H1 (cell line): Measurements from ENCODE around the gene PRAMEF18. TPM values are rescaled to one million over a fixed set of nuclear protein-coding genes. Genes with fewer than 3 reads are reported as not detected.
"Not testable (repeated sequence)": the region's sequence is repeated elsewhere in the genome, so short reads cannot be mapped to it uniquely, and the experiment has no call there.

Source experiments
- CTCF ChIA-PET: fragments of 300-600 bp; sonication (Branson Sonifier 250); formaldehyde crosslinking; loops from one replicate; lab custom pipeline; 2021; ENCODE audit not compliant: partially characterized antibody; lab: Charles Lee
- POLR2A ChIA-PET: fragments of 300-600 bp; sonication (Branson Sonifier 250); formaldehyde crosslinking; loops from one replicate; lab custom pipeline; 2021; ENCODE audit warnings: inconsistent platforms; ENCODE audit not compliant: partially characterized antibody; lab: Charles Lee
- DNase-seq, 2 experiments: peaks; one replicate each; pipeline versions ENCODE4 v3.0.0 to v3.0.0-alpha.2; 2010 to 2022; ENCODE audit warnings: low spot score in 2 of 2, low read depth in 1 of 2, mixed read lengths in 1 of 2
- FAIRE-seq: peaks from 2 replicates; lab custom pipeline; 2011; peaks lifted over from hg19 to GRCh38; lab: Jason Lieb, UNC
- H2AFZ ChIP-seq: 2 replicates; pipeline ENCODE4 v1.8.1; 2012; ENCODE audit warnings: low read length, inconsistent platforms
- H2AK5ac ChIP-seq: 2 replicates; pipeline ENCODE4 v1.6.1; 2013; ENCODE audit warnings: low read depth, low read length
- H2BK120ac ChIP-seq: replicated peaks from 2 replicates; pipeline ENCODE3; 2013; ENCODE audit warnings: low read depth, low read length, inconsistent platforms
- H2BK12ac ChIP-seq: 2 replicates; pipeline ENCODE4 v1.6.1; 2013; ENCODE audit warnings: low read depth, low read length
- H2BK15ac ChIP-seq: 2 replicates; pipeline ENCODE4 v1.6.1; 2013; ENCODE audit warnings: low read length
- H2BK20ac ChIP-seq: 2 replicates; pipeline ENCODE4 v1.6.1; 2013; ENCODE audit warnings: low read length
- H2BK5ac ChIP-seq: 2 replicates; pipeline ENCODE4 v1.6.1; 2013; ENCODE audit warnings: low read depth, low read length
- H3K14ac ChIP-seq: 2 replicates; pipeline ENCODE4 v1.6.1; 2013; ENCODE audit warnings: inconsistent platforms; ENCODE audit not compliant: insufficient read length
- H3K18ac ChIP-seq: 2 replicates; pipeline ENCODE4 v1.6.1; 2013; ENCODE audit warnings: low read length; ENCODE audit errors: extremely low read depth
- H3K23ac ChIP-seq: 2 replicates; pipeline ENCODE4 v1.6.1; 2013; ENCODE audit warnings: inconsistent platforms; ENCODE audit not compliant: insufficient read length
- H3K23me2 ChIP-seq: 2 replicates; pipeline ENCODE4 v1.6.1; 2013; ENCODE audit warnings: low read depth, low read length
- H3K27ac ChIP-seq: 2 replicates; pipeline ENCODE4 v1.6.1; 2011; ENCODE audit warnings: low read depth, low read length, inconsistent platforms
- H3K27me3 ChIP-seq, 4 experiments: replicated peaks in 1 of 4; 1 replicate in 1 of 4; 2 replicates in 3 of 4; pipeline versions ENCODE4 v1.6.1 to v1.8.1; 2011 to 2013; ENCODE audit warnings: low read length in 3 of 4, mild to moderate bottlenecking in 3 of 4, inconsistent platforms in 2 of 4, mixed read lengths in 2 of 4, moderate library complexity in 1 of 4; ENCODE audit not compliant: control insufficient read depth in 3 of 4, insufficient read depth in 3 of 4; ENCODE audit errors: extremely low read depth in 1 of 4
- H3K36me3 ChIP-seq, 4 experiments: 2 replicates each; pipeline versions ENCODE4 v1.6.1 to v1.8.1; 2011 to 2013; ENCODE audit warnings: mild to moderate bottlenecking in 4 of 4, low read length in 3 of 4, moderate library complexity in 2 of 4, control low read depth in 1 of 4, inconsistent platforms in 1 of 4; ENCODE audit not compliant: insufficient read depth in 4 of 4, control insufficient read depth in 2 of 4
- H3K4ac ChIP-seq: replicated peaks from 2 replicates; pipeline ENCODE3; 2013; ENCODE audit warnings: low read length, low read depth, mixed read lengths, inconsistent platforms; ENCODE audit not compliant: insufficient read length
- H3K4me1 ChIP-seq, 4 experiments: replicated peaks in 1 of 4; 1 replicate in 1 of 4; 2 replicates in 3 of 4; pipeline versions ENCODE4 v1.6.1 to v1.8.1; 2011 to 2013; ENCODE audit warnings: low read length in 3 of 4, inconsistent platforms in 2 of 4, mixed read lengths in 1 of 4; ENCODE audit not compliant: insufficient read depth in 4 of 4, control insufficient read depth in 3 of 4
- H3K4me2 ChIP-seq, 2 experiments: 2 replicates each; pipeline versions ENCODE4 v1.6.1 to v1.8.1; 2011 to 2013; ENCODE audit warnings: low read depth in 2 of 2, low read length in 2 of 2, control low read depth in 1 of 2, inconsistent platforms in 1 of 2, mild to moderate bottlenecking in 1 of 2; ENCODE audit not compliant: insufficient read depth in 1 of 2
- H3K4me3 ChIP-seq, 4 experiments: fragments of 200-600, 300-600 bp in 1 of 4; sonication (generic), shearing (Covaris generic), sonication (Bioruptor Twin) in 1 of 4; 2 replicates each; pipeline versions ENCODE4 v1.5.1 to v1.8.1; 2011 to 2016; ENCODE audit warnings: low read length in 4 of 4, low read depth in 3 of 4, control low read depth in 2 of 4, inconsistent platforms in 2 of 4, mild to moderate bottlenecking in 2 of 4, mixed read lengths in 1 of 4, moderate library complexity in 1 of 4; ENCODE audit not compliant: insufficient read depth in 2 of 4; ENCODE audit errors: extremely low read depth in 1 of 4
- H3K56ac ChIP-seq: replicated peaks from 2 replicates; pipeline ENCODE3; 2013; ENCODE audit warnings: low read depth, mild to moderate bottlenecking, mixed read lengths, low read length, inconsistent platforms; ENCODE audit not compliant: insufficient read length
- H3K79me1 ChIP-seq: 2 replicates; pipeline ENCODE4 v1.6.1; 2013; ENCODE audit warnings: low read depth, low read length, control low read depth
- H3K79me2 ChIP-seq, 2 experiments: 2 replicates each; pipeline versions ENCODE4 v1.6.1 to v1.8.1; 2012 to 2013; ENCODE audit warnings: low read length in 2 of 2, mild to moderate bottlenecking in 2 of 2, inconsistent platforms in 1 of 2; ENCODE audit not compliant: insufficient read depth in 2 of 2, control insufficient read depth in 1 of 2
- H3K9ac ChIP-seq, 4 experiments: replicated peaks in 1 of 4; 1 replicate in 1 of 4; 2 replicates in 3 of 4; pipeline versions ENCODE4 v1.6.1 to v1.8.1; 2011 to 2013; ENCODE audit warnings: low read depth in 3 of 4, low read length in 3 of 4, control low read depth in 2 of 4, mild to moderate bottlenecking in 2 of 4, moderate library complexity in 2 of 4, inconsistent platforms in 1 of 4; ENCODE audit errors: extremely low read depth in 1 of 4
- H3K9me3 ChIP-seq, 2 experiments: 2 replicates each; pipeline versions ENCODE4 v1.6.1 to v1.8.1; 2012 to 2013; ENCODE audit warnings: mild to moderate bottlenecking in 2 of 2, moderate library complexity in 2 of 2, control low read depth in 1 of 2, inconsistent platforms in 1 of 2, low read depth in 1 of 2, low read length in 1 of 2, mixed read lengths in 1 of 2; ENCODE audit not compliant: insufficient read depth in 2 of 2
- H4K20me1 ChIP-seq, 2 experiments: replicated peaks in 1 of 2; 2 replicates each; pipeline versions ENCODE3 to v1.8.1; 2011 to 2013; ENCODE audit warnings: inconsistent platforms in 2 of 2, low read length in 2 of 2, mild to moderate bottlenecking in 1 of 2; ENCODE audit not compliant: insufficient read depth in 2 of 2, control insufficient read depth in 1 of 2
- H4K5ac ChIP-seq: 2 replicates; pipeline ENCODE4 v1.6.1; 2013; ENCODE audit warnings: low read length, low read depth, mixed read lengths, inconsistent platforms; ENCODE audit not compliant: insufficient read length
- H4K8ac ChIP-seq: 2 replicates; pipeline ENCODE4 v1.8.0; 2013; ENCODE audit warnings: mild to moderate bottlenecking, moderate library complexity, low read length, inconsistent platforms; ENCODE audit not compliant: insufficient read depth; ENCODE audit errors: extremely low read depth
- H4K91ac ChIP-seq: replicated peaks from 2 replicates; pipeline ENCODE3; 2013; ENCODE audit warnings: low read length, mixed read lengths, inconsistent platforms; ENCODE audit not compliant: insufficient read length
- WGBS, 2 experiments: shearing (Covaris generic) in 1 of 2; methylation state at CpG; one replicate each; pipeline versions ENCODE4 v1.1.6 to v1.1.7; 2013 to 2015; ENCODE audit warnings: low lambda C conversion rate in 2 of 2, mixed read lengths in 2 of 2, inconsistent platforms in 1 of 2, low coverage in 1 of 2, missing lambda C conversion rate in 1 of 2; ENCODE audit not compliant: insufficient replicate concordance in 2 of 2, insufficient coverage in 1 of 2, insufficient read length in 1 of 2; ENCODE audit errors: extremely low coverage in 1 of 2, missing lambda C conversion rate in 1 of 2; 5-methylcytosine and 5-hydroxymethylcytosine counted together
- polyA plus RNA-seq, 7 experiments: library from polyadenylated mRNA; depleted of rRNA in 3 of 7; stranded (reverse) in 5 of 7; unstranded in 2 of 7; fragments of >200 nt in 5 of 7; fragments of 200-250 nt in 2 of 7; gene quantifications; 1 replicate in 5 of 7; 2 replicates in 1 of 7; 4 replicates in 1 of 7; pipeline versions ENCODE4 v1.2.1 to v1.2.3, GENCODE V29; 2011 to 2013; ENCODE audit warnings: missing spikeins in 2 of 7, mixed read lengths in 2 of 7
- total RNA-seq: library from RNA; stranded (reverse); fragmentation: NEBNext Ultra II Directional; extraction: Animal tissue kit (Norgen Biotek cat#: 25700); gene quantifications from 2 replicates; pipeline ENCODE4 v1.2.1, GENCODE V29; 2021

Gene PRAMEF18
- total and polyA plus RNA-seq, 2 of the 8 experiments (the other 6 are each of a cell fraction or from before 2014, with no cell fraction given) = not detected

DNA sequence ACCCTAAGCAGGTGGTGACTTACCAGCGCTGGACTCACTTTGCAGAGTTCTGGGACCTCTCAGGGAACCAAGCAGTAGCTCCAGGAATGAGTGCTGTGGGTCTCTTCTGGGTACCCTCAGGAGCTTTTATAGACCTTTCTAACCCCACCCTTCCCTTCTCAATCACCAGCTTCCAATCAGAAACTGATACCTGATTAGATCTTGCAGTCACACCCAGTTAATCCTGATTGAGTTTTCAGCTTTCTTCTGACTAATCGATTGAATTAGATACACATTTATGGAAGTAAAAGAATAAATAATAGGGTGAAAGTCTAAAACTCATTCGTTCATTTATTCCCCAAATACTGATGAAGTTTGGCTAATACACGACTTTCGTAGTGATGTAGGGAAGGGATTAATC lies 24.6 kb downstream of the PRAMEF18 start, which contains the start of gene PRAMEF13:
Gene PRAMEF13 (minus strand): TSS at position 101 of the 400 bp plus-strand sequence. CDS start 1,820 bp downstream, outside the sequence.
- H4K91ac ChIP-seq, H3K18ac ChIP-seq, H2AK5ac ChIP-seq, H3K4me2 ChIP-seq, H4K20me1 ChIP-seq, H2BK12ac ChIP-seq, H3K79me1 ChIP-seq, CTCF ChIA-PET, H3K36me3 ChIP-seq, FAIRE-seq, H3K23ac ChIP-seq, H3K4me1 ChIP-seq, H3K9ac ChIP-seq, H3K56ac ChIP-seq, H3K9me3 ChIP-seq, H3K23me2 ChIP-seq, DNase-seq, H3K79me2 ChIP-seq, H2BK120ac ChIP-seq, H3K27me3 ChIP-seq, H2AFZ ChIP-seq, H2BK20ac ChIP-seq, H2BK5ac ChIP-seq, H4K8ac ChIP-seq, H3K4ac ChIP-seq, H3K27ac ChIP-seq, H3K14ac ChIP-seq, H3K4me3 ChIP-seq, H2BK15ac ChIP-seq, POLR2A ChIA-PET, H4K5ac ChIP-seq: not testable (repeated sequence)
- no CpG with 5 or more reads among the region's 5 CpGs for WGBS, 2 experiments

Other genes with a start within 250 kb of the PRAMEF18 start
- gene PRAMEF27, start 169.6 kb downstream of the PRAMEF18 start, total RNA-seq = not detected in 2 replicates
- gene PRAMEF27, start 169.6 kb downstream of the PRAMEF18 start, polyA plus RNA-seq (2011; rRNA removed) = not detected in 2 replicates
- gene HNRNPCL3, start 165.4 kb downstream of the PRAMEF18 start, total RNA-seq = not detected in 2 replicates
- not detected in 2 replicates for gene HNRNPCL3, start 165.4 kb downstream of the PRAMEF18 start, polyA plus RNA-seq (2011; rRNA removed)
- gene PRAMEF25, start 155.4 kb downstream of the PRAMEF18 start, total RNA-seq = not detected in 2 replicates
- not detected in 2 replicates for gene PRAMEF25, start 155.4 kb downstream of the PRAMEF18 start, polyA plus RNA-seq (2011; rRNA removed)
- gene HNRNPCL2, start 109.3 kb downstream of the PRAMEF18 start, total RNA-seq = not detected in 2 replicates
- not detected in 2 replicates for gene HNRNPCL2, start 109.3 kb downstream of the PRAMEF18 start, polyA plus RNA-seq (2011; rRNA removed)
- not detected in 2 replicates for gene PRAMEF26, start 70.1 kb downstream of the PRAMEF18 start, total RNA-seq
- not detected in 2 replicates for gene PRAMEF26, start 70.1 kb downstream of the PRAMEF18 start, polyA plus RNA-seq (2011; rRNA removed)
- not detected in 2 replicates for gene HNRNPCL4, start 60.5 kb downstream of the PRAMEF18 start, total RNA-seq
- gene HNRNPCL4, start 60.5 kb downstream of the PRAMEF18 start, polyA plus RNA-seq (2011; rRNA removed) = not detected in 2 replicates
- gene PRAMEF9, start 54.3 kb downstream of the PRAMEF18 start, total RNA-seq = not detected in 2 replicates
- not detected in 2 replicates for gene PRAMEF9, start 54.3 kb downstream of the PRAMEF18 start, polyA plus RNA-seq (2011; rRNA removed)
- not detected in 2 replicates for gene PRAMEF13, start 24.7 kb downstream of the PRAMEF18 start, total RNA-seq
- not detected in 2 replicates for gene PRAMEF13, start 24.7 kb downstream of the PRAMEF18 start, polyA plus RNA-seq (2011; rRNA removed)
- gene PRAMEF5, start 28.0 kb upstream of the PRAMEF18 start, total RNA-seq = not detected in 2 replicates
- gene PRAMEF5, start 28.0 kb upstream of the PRAMEF18 start, polyA plus RNA-seq (2011; rRNA removed) = not detected in 2 replicates
- gene PRAMEF8, start 59.0 kb upstream of the PRAMEF18 start, total RNA-seq = not detected in 2 replicates
- gene PRAMEF8, start 59.0 kb upstream of the PRAMEF18 start, polyA plus RNA-seq (2011; rRNA removed) = not detected in 2 replicates
- not detected in 2 replicates for gene PRAMEF33, start 77.4 kb upstream of the PRAMEF18 start, total RNA-seq
- not detected in 2 replicates for gene PRAMEF33, start 77.4 kb upstream of the PRAMEF18 start, polyA plus RNA-seq (2011; rRNA removed)
- gene PRAMEF15, start 89.4 kb upstream of the PRAMEF18 start, total RNA-seq = not detected in 2 replicates
- gene PRAMEF15, start 89.4 kb upstream of the PRAMEF18 start, polyA plus RNA-seq (2011; rRNA removed) = not detected in 2 replicates
- gene PRAMEF14, start 121.0 kb upstream of the PRAMEF18 start, total RNA-seq = not detected in 2 replicates
- not detected in 2 replicates for gene PRAMEF14, start 121.0 kb upstream of the PRAMEF18 start, polyA plus RNA-seq (2011; rRNA removed)
- not detected in 2 replicates for gene PRAMEF19, start 145.8 kb upstream of the PRAMEF18 start, total RNA-seq
- gene PRAMEF19, start 145.8 kb upstream of the PRAMEF18 start, polyA plus RNA-seq (2011; rRNA removed) = not detected in 2 replicates
- gene PRAMEF17, start 163.5 kb upstream of the PRAMEF18 start, total RNA-seq = not detected in 2 replicates
- not detected in 2 replicates for gene PRAMEF17, start 163.5 kb upstream of the PRAMEF18 start, polyA plus RNA-seq (2011; rRNA removed)
- not detected in 2 replicates for gene PRAMEF20, start 184.3 kb upstream of the PRAMEF18 start, total RNA-seq
- gene PRAMEF20, start 184.3 kb upstream of the PRAMEF18 start, polyA plus RNA-seq (2011; rRNA removed) = not detected in 2 replicates